ENCODE measurements around the gene MTHFD1L. TPM values are rescaled to one million over a fixed set of nuclear protein-coding genes. Genes with fewer than 3 reads are reported as not detected.
"Not testable (repeated sequence)": the region's sequence is repeated elsewhere in the genome, so short reads cannot be mapped to it uniquely, and the experiment has no call there.

The MTHFD1L gene
- total and polyA plus RNA-seq, 7 donors: 0.60 to 17.9 (median 3.0) TPM

- Histone ChIP-seq H3K4me3 (peak overlapping the region in 2 of 4 donors; percentile 19 to 28), H3K27ac (peak overlapping the region; percentile 68 to 90 (median 80)), H3K4me1 (peaks cover 0 to 46% (median 31%) of the 10 kb centered on the region in 4 donors)
- peak; percentile 91 for DNase-seq
- intact Hi-C loops (cut with DNase I); H3K36me3 ChIP-seq; H3K27me3 ChIP-seq; H3K9me3 ChIP-seq: not testable (repeated sequence)
- WGBS, 2 donors: 52 to 68% methylated on average over 12 of the region's 12 CpGs
- TF ChIP-seq POLR2AphosphoS5 (IDR thresholded peaks at IDR 0.05) (peak; percentile 60 to 85 (median 68)), EP300 (IDR thresholded peaks at IDR 0.05) (peak; percentile 9 to 89 (median 48))
These were observed 175.5 kb downstream of the MTHFD1L start for GRCh38 chr6:151040888-151041521.

- no peak for DNase-seq
- Histone ChIP-seq H3K4me1 (peaks cover 0 to 43% (median 33%) of the 10 kb centered on the region in 4 donors), H3K9me3 (no peaks in the 10 kb centered on the region), H3K4me3 (no peak overlapping the region), H3K27ac (peak overlapping the region; percentile 68 to 90 (median 80)), H3K27me3 (no peaks in the 10 kb centered on the region), H3K36me3 (no peaks in the 10 kb centered on the region)
- 89 to 91% methylated on average over 5 of the region's 5 CpGs for WGBS, 2 donors
- intact Hi-C loops (cut with DNase I): no loop called here
- TF ChIP-seq EP300 (IDR thresholded peaks at IDR 0.05): no peak
- TF ChIP-seq POLR2A (IDR thresholded peaks at IDR 0.05): no peak
- no peak for TF ChIP-seq POLR2AphosphoS5 (IDR thresholded peaks at IDR 0.05)
- no peak for TF ChIP-seq CTCF (IDR thresholded peaks at IDR 0.05)
These were observed 176.2 kb downstream of the MTHFD1L start for GRCh38 chr6:151041686-151042085.

- intact Hi-C loops (cut with DNase I): not testable (repeated sequence)
- peak overlapping the region in 2 of 4 donors; percentile 90 for H3K27ac ChIP-seq
- WGBS, 2 donors: 90 to 92% methylated on average over 6 of the region's 6 CpGs
These were observed 177.4 kb downstream of the MTHFD1L start for GRCh38 chr6:151042911-151043330.

GRCh38 chr6:151043944-151044343 lies 178.4 kb downstream of the MTHFD1L start:
- H3K27ac ChIP-seq: peak overlapping the region; percentile 62 to 90 (median 88)
- DNase-seq: no peak
- intact Hi-C loops (cut with DNase I): loop anchor here (2.0 kb wide), 1 partner anchor 197 kb away; no protein-coding TSS in a partner anchor
- H3K4me3 ChIP-seq: no peak overlapping the region
- TF ChIP-seq POLR2A (IDR thresholded peaks at IDR 0.05) (no peak), CTCF (IDR thresholded peaks at IDR 0.05) (no peak)
- 90 to 91% methylated on average over 4 of the region's 4 CpGs for WGBS, 2 donors
- no peaks in the 10 kb centered on the region for H3K36me3 ChIP-seq
- peaks cover 0 to 41% (median 33%) of the 10 kb centered on the region in 4 donors for H3K4me1 ChIP-seq
- H3K9me3 ChIP-seq: no peaks in the 10 kb centered on the region
- H3K27me3 ChIP-seq: no peaks in the 10 kb centered on the region

More at GRCh38 chr6:151042911-151043330, 177.4 kb downstream of the MTHFD1L start:
- not testable (repeated sequence) for DNase-seq, H3K27me3 ChIP-seq, H3K4me3 ChIP-seq, H3K9me3 ChIP-seq, H3K36me3 ChIP-seq
- peaks cover 0 to 41% (median 33%) of the 10 kb centered on the region in 4 donors for H3K4me1 ChIP-seq

- H3K36me3 ChIP-seq: no peaks in the 10 kb centered on the region
- peak overlapping the region; percentile 62 to 90 (median 88) for H3K27ac ChIP-seq
- H3K9me3 ChIP-seq: no peaks in the 10 kb centered on the region
- no peak for TF ChIP-seq CTCF (IDR thresholded peaks at IDR 0.05)
- peak in 2 of 4 donors; percentile 33 to 68 for TF ChIP-seq EP300 (IDR thresholded peaks at IDR 0.05)
- TF ChIP-seq POLR2AphosphoS5 (IDR thresholded peaks at IDR 0.05): peak in 3 of 4 donors; percentile 51 to 67 (median 64)
- TF ChIP-seq POLR2A (IDR thresholded peaks at IDR 0.05): no peak
- H3K27me3 ChIP-seq: no peaks in the 10 kb centered on the region
- H3K4me3 ChIP-seq: peak overlapping the region; percentile 10 to 32 (median 28)
- WGBS, 2 donors: 13 to 60% methylated on average over 26 of the region's 26 CpGs
- peaks cover 0 to 41% (median 33%) of the 10 kb centered on the region in 4 donors for H3K4me1 ChIP-seq
- intact Hi-C loops (cut with DNase I): loop anchor here (2.0 to 5.0 kb wide), 2 partner anchors 78 to 196 kb away; no protein-coding TSS in a partner anchor
- DNase-seq: peak; percentile 91
These were observed 179.3 kb downstream of the MTHFD1L start for GRCh38 chr6:151044465-151045441.
